OCI-LY7 (cell line): ENCODE measurements around the gene DENND5B. TPM values are rescaled to one million over a fixed set of nuclear protein-coding genes. Genes with fewer than 3 reads are reported as not detected.

Experiments
- BruUV-seq: library from RNA; stranded (reverse); fragments of 400-500 nt; replicated peaks from 2 replicates; lab custom pipeline; 2021; lab: Mats Ljungman, UMichigan
- CTCF ChIA-PET: fragments of 300-600 bp; sonication (Branson Sonifier 250); formaldehyde crosslinking; loops from one replicate; lab custom pipeline; 2022; ENCODE audit warnings: antibody characterized with exemption; ENCODE audit not compliant: unreplicated experiment; lab: Charles Lee
- POLR2A ChIA-PET: fragments of 300-600 bp; sonication (Branson Sonifier 250); formaldehyde crosslinking; loops from one replicate; lab custom pipeline; 2022; ENCODE audit warnings: antibody characterized with exemption; lab: Charles Lee
- DNase-seq: peaks from one replicate; pipeline ENCODE4 v3.0.0-alpha.2; 2015; ENCODE audit warnings: low spot score
- H2AFZ ChIP-seq: fragments of 200-600 bp; sonication (generic), shearing (Covaris generic); 2 replicates; pipeline ENCODE4 v1.6.1; 2014; ENCODE audit warnings: mild to moderate bottlenecking, antibody characterized with exemption, low read length, moderate library complexity
- H3K27ac ChIP-seq: fragments of 200-600 bp; sonication (generic); 2 replicates; pipeline ENCODE4 v1.5.1; 2014; ENCODE audit warnings: mixed run types, low read depth, mild to moderate bottlenecking, moderate library complexity, low read length, inconsistent platforms; ENCODE audit not compliant: poor library complexity, severe bottlenecking
- H3K36me3 ChIP-seq: fragments of 200-600 bp; sonication (generic); 2 replicates; pipeline ENCODE4 v1.6.1; 2014; ENCODE audit warnings: mild to moderate bottlenecking, antibody characterized with exemption, low read length, moderate library complexity, mixed read lengths; ENCODE audit not compliant: insufficient read depth
- H3K4me1 ChIP-seq: fragments of 200-600 bp; sonication (generic); 2 replicates; pipeline ENCODE4 v1.5.1; 2014; ENCODE audit warnings: mild to moderate bottlenecking, low read length; ENCODE audit not compliant: insufficient read depth, poor library complexity, severe bottlenecking
- H3K4me2 ChIP-seq: fragments of 200-600 bp; sonication (generic); 2 replicates; pipeline ENCODE4 v1.6.1; 2014; ENCODE audit warnings: mild to moderate bottlenecking, low read length
- H3K4me3 ChIP-seq: fragments of 200-600 bp; sonication (generic); 2 replicates; pipeline ENCODE4 v1.5.1; 2014; ENCODE audit warnings: mild to moderate bottlenecking, low read depth, low read length; ENCODE audit not compliant: poor library complexity, severe bottlenecking
- H3K79me2 ChIP-seq: fragments of 200-600 bp; sonication (generic); 2 replicates; pipeline ENCODE4 v1.6.1; 2016; ENCODE audit warnings: low read depth, mild to moderate bottlenecking, low read length, moderate library complexity, mixed read lengths; ENCODE audit not compliant: insufficient read depth
- H3K9me2 ChIP-seq: fragments of 200-600 bp; sonication (generic); 2 replicates; pipeline ENCODE4 v1.6.1; 2016; ENCODE audit warnings: mild to moderate bottlenecking, low read length, mixed read lengths; ENCODE audit not compliant: insufficient read depth
- H3K9me3 ChIP-seq: fragments of 200-600 bp; sonication (generic); 2 replicates; pipeline ENCODE4 v1.6.1; 2014; ENCODE audit warnings: mild to moderate bottlenecking, mixed run types, low read length, mixed read lengths
- H4K20me1 ChIP-seq: fragments of 200-600 bp; sonication (generic); 2 replicates; pipeline ENCODE4 v1.6.1; 2014; ENCODE audit warnings: mild to moderate bottlenecking, antibody characterized with exemption, low read length, moderate library complexity, mixed read lengths; ENCODE audit not compliant: insufficient read depth
- CTCF ChIP-seq: fragments of 200-600 bp; sonication (generic); conservative IDR thresholded peaks from 2 replicates; pipeline ENCODE4 v1.5.1; 2014; ENCODE audit warnings: mild to moderate bottlenecking, antibody characterized with exemption, low read length, moderate library complexity, mixed read lengths
- EZH2phosphoT487 ChIP-seq: fragments of 200-600 bp; sonication (generic); IDR thresholded peaks from 2 replicates; pipeline ENCODE4 v1.6.1; 2018; ENCODE audit warnings: low read depth, borderline replicate concordance, mild to moderate bottlenecking, mixed run types, antibody characterized with exemption, low read length, moderate library complexity, mixed read lengths
- intact Hi-C: fragments of 100-400 bp; cut with micrococcal nuclease; formaldehyde crosslinking; loops from one replicate; pipeline ENCODE4 v1.10.0; 2022; ENCODE audit not compliant: unreplicated experiment
- total RNA-seq, 2 experiments: library from RNA; depleted of rRNA in 1 of 2; stranded (reverse); fragments of >200 nt in 1 of 2; shearing (Covaris generic) in 1 of 2; gene quantifications; 2 replicates each; pipeline ENCODE4 v1.2.3, GENCODE V29; 2014 to 2022

DENND5B gene
- total RNA-seq, 2 experiments from 2014 or later = 23.1 to 38.9 TPM

DNA sequence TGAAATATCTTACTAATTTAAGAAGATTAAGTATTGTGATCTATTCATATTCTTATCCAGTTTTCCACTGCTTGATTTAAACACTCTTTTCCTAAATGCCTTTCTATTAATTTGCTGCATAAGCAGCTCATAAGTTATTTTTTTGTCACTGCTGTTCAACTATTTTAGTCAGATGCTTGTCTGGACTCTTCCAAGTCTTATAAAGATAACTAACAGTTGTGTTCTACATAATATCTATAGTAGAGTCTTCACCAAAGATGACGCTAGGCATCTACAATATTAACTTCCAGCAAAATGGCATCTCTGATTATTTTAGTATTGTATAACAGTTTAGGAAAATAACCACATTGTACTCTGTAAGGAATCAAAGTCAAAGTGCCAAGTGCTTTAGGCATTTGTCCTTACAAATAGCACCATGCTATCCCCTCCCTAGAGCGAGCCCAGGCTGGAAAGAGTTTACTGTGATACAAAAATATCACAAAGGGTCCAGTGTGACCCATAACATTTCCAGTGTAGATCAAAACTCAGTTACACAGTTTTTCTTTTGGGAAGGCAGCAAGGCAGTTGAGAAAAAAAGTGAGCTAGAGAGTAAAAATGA is 98.2 kb downstream of the DENND5B start:
- TF ChIP-seq CTCF (no peak), EZH2phosphoT487 (no peak)
- H3K79me2 ChIP-seq = peaks cover 6% of the 10 kb centered on the region; the same call in 1 of the 2 replicates
- POLR2A ChIA-PET = interaction anchor here (0.5 to 1.0 kb wide), 4 partner anchors 18 to 85 kb away, joined by 3 to 6 read pairs (median 4); no protein-coding TSS in a partner anchor
- peaks cover 76% of the 10 kb centered on the region for H3K36me3 ChIP-seq
- H4K20me1 ChIP-seq = no peaks in the 10 kb centered on the region
- no peak overlapping the region for H3K27ac ChIP-seq
- H3K4me2 ChIP-seq = no peak overlapping the region
- H3K4me1 ChIP-seq = no peaks in the 10 kb centered on the region
- H3K9me2 ChIP-seq = no peaks in the 10 kb centered on the region
- peaks cover 8% of the 10 kb centered on the region; the same call in 1 of the 2 replicates for H3K9me3 ChIP-seq
- H3K4me3 ChIP-seq = no peak overlapping the region
- H2AFZ ChIP-seq = no peak overlapping the region
- BruUV-seq = no TSS peak
- intact Hi-C loops = no loop called here
- CTCF ChIA-PET = no interaction called here
- DNase-seq = no peak

GRCh38 chr12:31491841-31492598 is 98.9 kb downstream of the DENND5B start:
- no peak for DNase-seq
- ChIA-PET POLR2A (interaction anchor here (1.0 kb wide), 1 partner anchor 28 kb away, joined by 4 read pairs; no protein-coding TSS in a partner anchor), CTCF (no interaction called here)
- no peaks in the 10 kb centered on the region for H3K9me2 ChIP-seq
- peaks cover 5% of the 10 kb centered on the region; the same call in 1 of the 2 replicates for H3K79me2 ChIP-seq
- H2AFZ ChIP-seq = no peak overlapping the region
- no peaks in the 10 kb centered on the region for H4K20me1 ChIP-seq
- H3K27ac ChIP-seq = no peak overlapping the region
- H3K36me3 ChIP-seq = peaks cover 77% of the 10 kb centered on the region
- peaks cover 8% of the 10 kb centered on the region; the same call in 1 of the 2 replicates for H3K9me3 ChIP-seq
- BruUV-seq = no TSS peak
- intact Hi-C loops = no loop called here
- no peak overlapping the region for H3K4me3 ChIP-seq
- H3K4me1 ChIP-seq = no peaks in the 10 kb centered on the region
- TF ChIP-seq EZH2phosphoT487 = no peak
- TF ChIP-seq CTCF = no peak
- no peak overlapping the region for H3K4me2 ChIP-seq
